IMR-90 (cell line): Measurements from ENCODE around the gene TAB2. TPM values are rescaled to one million over a fixed set of nuclear protein-coding genes. Genes with fewer than 3 reads are reported as not detected.

Experiments
- ATAC-seq: fragments of 200-7000 bp; cut with Tn5 transposase; 2 replicates; pipeline ENCODE4 v1.9.1; 2020; ENCODE audit warnings: low read depth, mild to moderate bottlenecking, moderate library complexity
- BruUV-seq: library from RNA; stranded (reverse); fragments of 400-500 nt; replicated peaks from 2 replicates; lab custom pipeline; 2021; lab: Mats Ljungman, UMichigan
- CTCF ChIA-PET: fragments of 300-600 bp; formaldehyde crosslinking; extraction: SDS; loops from one replicate; lab custom pipeline; 2021; ENCODE audit warnings: antibody characterized with exemption; lab: Yijun Ruan, JAX
- POLR2A ChIA-PET: fragments of 300-600 bp; sonication (Branson Sonifier 250); formaldehyde crosslinking; loops from one replicate; lab custom pipeline; 2022; ENCODE audit warnings: antibody characterized with exemption; ENCODE audit not compliant: unreplicated experiment; lab: Charles Lee
- DNase-seq: peaks from one replicate; pipeline ENCODE4 v3.0.0; 2013
- H2AFZ ChIP-seq: replicated peaks from 2 replicates; pipeline ENCODE3; 2013; ENCODE audit warnings: low read length, mild to moderate bottlenecking; ENCODE audit not compliant: poor library complexity
- H2AK5ac ChIP-seq: 2 replicates; pipeline ENCODE4 v1.6.1; 2013; ENCODE audit warnings: low read depth, low read length, inconsistent platforms
- H2AK9ac ChIP-seq: replicated peaks from 2 replicates; pipeline ENCODE3; 2013; ENCODE audit warnings: mild to moderate bottlenecking, low read depth, low read length, moderate library complexity; ENCODE audit not compliant: poor library complexity
- H2BK120ac ChIP-seq: 2 replicates; pipeline ENCODE4 v1.6.1; 2013; ENCODE audit warnings: low read depth, low read length, inconsistent platforms
- H2BK15ac ChIP-seq: 3 replicates; pipeline ENCODE4 v1.6.1; 2013; ENCODE audit warnings: low read depth, low read length, inconsistent platforms
- H2BK20ac ChIP-seq: 2 replicates; pipeline ENCODE4 v1.6.1; 2013; ENCODE audit warnings: low read depth, mild to moderate bottlenecking, inconsistent platforms, low read length, moderate library complexity
- H2BK5ac ChIP-seq: 2 replicates; pipeline ENCODE4 v1.6.1; 2013; ENCODE audit warnings: mild to moderate bottlenecking, low read depth, low read length, inconsistent platforms; ENCODE audit not compliant: poor library complexity, severe bottlenecking
- H3K14ac ChIP-seq: replicated peaks from 2 replicates; pipeline ENCODE4 v1.6.1; 2013; ENCODE audit warnings: low read depth, low read length, inconsistent platforms
- H3K18ac ChIP-seq: 2 replicates; pipeline ENCODE4 v1.6.1; 2013; ENCODE audit warnings: low read depth, low read length, control low read depth
- H3K23ac ChIP-seq: 2 replicates; pipeline ENCODE4 v1.6.1; 2013; ENCODE audit warnings: low read depth, low read length, inconsistent platforms
- H3K27ac ChIP-seq: 2 replicates; pipeline ENCODE4 v1.5.1; 2013; ENCODE audit warnings: mild to moderate bottlenecking, control low read depth, low read length; ENCODE audit not compliant: insufficient read depth
- H3K27me3 ChIP-seq: 2 replicates; pipeline ENCODE4 v1.6.1; 2013; ENCODE audit warnings: low read length; ENCODE audit not compliant: control insufficient read depth, insufficient read depth
- H3K36me3 ChIP-seq: 2 replicates; pipeline ENCODE4 v1.6.1; 2013; ENCODE audit warnings: low read length, mixed read lengths; ENCODE audit not compliant: control insufficient read depth, insufficient read depth
- H3K4ac ChIP-seq: 2 replicates; pipeline ENCODE4 v1.6.1; 2013; ENCODE audit warnings: low read depth, low read length, inconsistent platforms
- H3K4me1 ChIP-seq: 2 replicates; pipeline ENCODE4 v1.6.1; 2013; ENCODE audit warnings: low read length, mixed read lengths; ENCODE audit not compliant: control insufficient read depth, insufficient read depth
- H3K4me2 ChIP-seq: 2 replicates; pipeline ENCODE4 v1.6.1; 2013; ENCODE audit warnings: low read depth, mild to moderate bottlenecking, control low read depth, low read length, moderate library complexity
- H3K4me3 ChIP-seq: 2 replicates; pipeline ENCODE4 v1.5.1; 2013; ENCODE audit warnings: low read depth, mild to moderate bottlenecking, control low read depth, low read length, moderate library complexity; ENCODE audit not compliant: insufficient read depth
- H3K56ac ChIP-seq: 2 replicates; pipeline ENCODE4 v1.6.1; 2013; ENCODE audit warnings: low read length, inconsistent platforms; ENCODE audit not compliant: insufficient read depth; ENCODE audit errors: extremely low read depth
- H3K79me1 ChIP-seq, 2 experiments: 2 replicates each; pipeline ENCODE4 v1.6.1; 2013; ENCODE audit warnings: low read length in 2 of 2, inconsistent platforms in 1 of 2, low read depth in 1 of 2
- H3K9ac ChIP-seq: 2 replicates; pipeline ENCODE4 v1.6.1; 2013; ENCODE audit warnings: low read depth, low read length, control low read depth
- H3K9me1 ChIP-seq: 2 replicates; pipeline ENCODE4 v1.6.1; 2013; ENCODE audit warnings: low read length, inconsistent platforms; ENCODE audit not compliant: insufficient read depth
- H3K9me3 ChIP-seq: 2 replicates; pipeline ENCODE4 v1.6.1; 2013; ENCODE audit warnings: low read length; ENCODE audit not compliant: control insufficient read depth, insufficient read depth
- H4K20me1 ChIP-seq: 2 replicates; pipeline ENCODE4 v1.6.1; 2013; ENCODE audit warnings: low read length, inconsistent platforms; ENCODE audit not compliant: insufficient read depth
- H4K5ac ChIP-seq: 2 replicates; pipeline ENCODE4 v1.6.1; 2013; ENCODE audit warnings: mild to moderate bottlenecking, low read depth, low read length, control low read depth
- H4K8ac ChIP-seq, 2 experiments: 2 replicates each; pipeline ENCODE4 v1.6.1; 2013; ENCODE audit warnings: low read depth in 2 of 2, low read length in 2 of 2, control low read depth in 1 of 2, inconsistent platforms in 1 of 2
- H4K91ac ChIP-seq: 2 replicates; pipeline ENCODE4 v1.6.1; 2013; ENCODE audit warnings: low read depth, low read length, inconsistent platforms; ENCODE audit not compliant: insufficient read depth
- MAFK ChIP-seq: IDR thresholded peaks from 2 replicates; pipeline ENCODE4 v1.6.1; 2012; ENCODE audit warnings: low read depth, low read length, improper control_type of control experiment
- MXI1 ChIP-seq: IDR thresholded peaks from 2 replicates; pipeline ENCODE4 v1.6.1; 2012; ENCODE audit warnings: low read depth, mild to moderate bottlenecking, low read length, moderate library complexity, borderline replicate concordance
- NFE2L2 ChIP-seq: fragments of 150-350 bp; IDR thresholded peaks from 2 replicates; pipeline ENCODE4 v1.6.1; 2016; ENCODE audit warnings: low read depth, mild to moderate bottlenecking, low read length
- WGBS, 2 experiments: methylation state at CpG; one replicate each; pipeline versions ENCODE4 v1.1.5 to v1.1.7; 2013; ENCODE audit warnings: missing lambda C conversion rate in 2 of 2; ENCODE audit not compliant: insufficient read length in 1 of 2; ENCODE audit errors: extremely low coverage in 2 of 2; 5-methylcytosine and 5-hydroxymethylcytosine counted together
- dilution Hi-C: fragments of 300-500 bp; cut with HindIII; formaldehyde crosslinking; loops from one replicate; pipeline ENCODE4 v1.14.3; 2018; ENCODE audit warnings: low sequenced_read_pairs; ENCODE audit not compliant: unreplicated experiment
- in situ Hi-C: fragments of 300-500 bp; cut with MboI; formaldehyde crosslinking; loops from 3 replicates; pipeline ENCODE4 v1.14.3; 2019; ENCODE audit warnings: low sequenced_read_pairs, inconsistent platforms, mixed read lengths
- intact Hi-C: fragments of 100-400 bp; cut with micrococcal nuclease; formaldehyde crosslinking; loops from 2 replicates; pipeline ENCODE4 v1.10.0; 2022
- polyA plus RNA-seq, 3 experiments: library from polyadenylated mRNA; depleted of rRNA; stranded (reverse); fragments of >200 nt; gene quantifications; 2 replicates each; pipeline ENCODE4 v1.2.3, GENCODE V29; 2012; ENCODE audit warnings: low replicate concordance in 1 of 3
- total RNA-seq: library from RNA; depleted of rRNA; stranded (reverse); fragments of >200 nt; gene quantifications from 2 replicates; pipeline ENCODE4 v1.2.3, GENCODE V29; 2012

Gene TAB2
- total and polyA plus RNA-seq, 2 of the 4 experiments (the other 2 are of a cell fraction) = 20.8 to 25.3 TPM

DNA sequence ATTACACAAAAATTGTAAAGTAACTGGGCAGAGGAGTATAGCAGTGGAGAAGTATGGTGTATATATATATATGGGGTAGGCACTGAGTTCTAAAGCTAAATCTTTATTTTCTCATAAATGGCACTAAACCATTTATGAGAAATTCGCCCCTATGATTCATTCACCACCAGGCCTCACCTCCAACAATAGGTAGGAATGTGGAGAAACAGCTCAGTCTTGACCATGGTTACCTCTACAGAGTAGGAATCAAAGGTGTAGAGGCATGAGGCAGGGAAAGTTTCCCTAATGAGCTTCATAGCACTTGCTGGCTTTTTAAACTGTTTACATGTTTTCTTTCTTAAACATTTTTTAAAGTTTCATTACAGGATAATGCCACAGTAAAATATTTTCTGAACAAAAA, 45.6 kb downstream of the TAB2 start:
- Histone ChIP-seq H4K5ac (no peak overlapping the region), H3K18ac (no peak overlapping the region), H3K79me1 (peaks cover 36 to 68% of the 10 kb centered on the region in 2 experiments), H4K8ac (no peak overlapping the region), H2AK9ac (no peak overlapping the region), H4K20me1 (peaks cover 66% of the 10 kb centered on the region), H2BK15ac (no peak overlapping the region), H2BK120ac (no peak overlapping the region), H3K23ac (no peak overlapping the region; the same call in 1 of the 2 replicates), H3K27me3 (no peaks in the 10 kb centered on the region), H3K4me1 (peaks cover 6% of the 10 kb centered on the region), H3K9ac (no peak overlapping the region), H3K27ac (no peak overlapping the region), H3K4me3 (no peak overlapping the region), H2BK20ac (no peak overlapping the region), H3K4me2 (no peak overlapping the region), H4K91ac (no peak overlapping the region; the same call in 1 of the 2 replicates), H3K9me3 (no peaks in the 10 kb centered on the region), H2AFZ (no peak overlapping the region), H2BK5ac (no peak overlapping the region), H3K9me1 (peaks cover 11% of the 10 kb centered on the region), H3K14ac (no peak overlapping the region), H3K36me3 (peaks cover 3% of the 10 kb centered on the region; the same call in 1 of the 2 replicates), H2AK5ac (no peak overlapping the region), H3K4ac (no peak overlapping the region), H3K56ac (no peak overlapping the region)
- DNase-seq (no peak), ATAC-seq (no peak)
- no TSS peak for BruUV-seq
- ChIA-PET CTCF (no interaction called here), POLR2A (no interaction called here)
- in situ Hi-C loops (no loop called here), dilution Hi-C loops (no loop called here), intact Hi-C loops (no loop called here)
- WGBS, 2 experiments = no CpG with 5 or more reads among the region's 1 CpG
- no peak for TF ChIP-seq MXI1
- TF ChIP-seq MAFK = no peak
- TF ChIP-seq NFE2L2 = no peak
